ENCODE data around the gene RUNX1. TPM values are rescaled to one million over a fixed set of nuclear protein-coding genes. Genes with fewer than 3 reads are reported as not detected.

RUNX1 gene
- total and polyA plus RNA-seq, 10 donors: 4.8 to 70.0 (median 43.6) TPM

- no peak overlapping the region for H3K27ac ChIP-seq
- H3K4me3 ChIP-seq: no peak overlapping the region
- H3K36me3 ChIP-seq: peaks cover 0 to 100% (median 17%) of the 10 kb centered on the region in 6 donors
- intact Hi-C loops (cut with DNase I; ENCODE audit: low total_unique reads): no loop called here
- no peak for DNase-seq
- no peaks in the 10 kb centered on the region for H3K27me3 ChIP-seq (replicated peaks in 1 of 7)
- no peaks in the 10 kb centered on the region for H3K9me3 ChIP-seq
- 70 to 82% (median 78%) methylated on average over 8 of the region's 8 CpGs for WGBS, 5 donors
- H3K4me1 ChIP-seq: peaks cover 0 to 18% (median 0%) of the 10 kb centered on the region in 6 donors
- TF ChIP-seq, protein P1, sequence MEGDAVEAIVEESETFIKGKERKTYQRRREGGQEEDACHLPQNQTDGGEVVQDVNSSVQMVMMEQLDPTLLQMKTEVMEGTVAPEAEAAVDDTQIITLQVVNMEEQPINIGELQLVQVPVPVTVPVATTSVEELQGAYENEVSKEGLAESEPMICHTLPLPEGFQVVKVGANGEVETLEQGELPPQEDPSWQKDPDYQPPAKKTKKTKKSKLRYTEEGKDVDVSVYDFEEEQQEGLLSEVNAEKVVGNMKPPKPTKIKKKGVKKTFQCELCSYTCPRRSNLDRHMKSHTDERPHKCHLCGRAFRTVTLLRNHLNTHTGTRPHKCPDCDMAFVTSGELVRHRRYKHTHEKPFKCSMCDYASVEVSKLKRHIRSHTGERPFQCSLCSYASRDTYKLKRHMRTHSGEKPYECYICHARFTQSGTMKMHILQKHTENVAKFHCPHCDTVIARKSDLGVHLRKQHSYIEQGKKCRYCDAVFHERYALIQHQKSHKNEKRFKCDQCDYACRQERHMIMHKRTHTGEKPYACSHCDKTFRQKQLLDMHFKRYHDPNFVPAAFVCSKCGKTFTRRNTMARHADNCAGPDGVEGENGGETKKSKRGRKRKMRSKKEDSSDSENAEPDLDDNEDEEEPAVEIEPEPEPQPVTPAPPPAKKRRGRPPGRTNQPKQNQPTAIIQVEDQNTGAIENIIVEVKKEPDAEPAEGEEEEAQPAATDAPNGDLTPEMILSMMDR (IDR thresholded peaks at IDR 0.05 in 8 of 11, conservative IDR thresholded peaks at IDR 0.05 in 3 of 11): no peak
- no peak for TF ChIP-seq POLR2A (IDR thresholded peaks at IDR 0.05)
- no peak for TF ChIP-seq POLR2AphosphoS5 (IDR thresholded peaks at IDR 0.05)
Measured at GRCh38 chr21:34818662-34819158, 230.4 kb downstream of the RUNX1 start.

- H3K36me3 ChIP-seq: peaks cover 0 to 100% (median 18%) of the 10 kb centered on the region in 6 donors
- intact Hi-C loops (cut with DNase I; ENCODE audit: low total_unique reads): no loop called here
- no peak overlapping the region for H3K27ac ChIP-seq
- DNase-seq: no peak
- no peaks in the 10 kb centered on the region for H3K27me3 ChIP-seq (replicated peaks in 1 of 7)
- 83 to 87% (median 84%) methylated on average over 16 of the region's 16 CpGs for whole genome bisulfite sequencing, 5 donors
- no peaks in the 10 kb centered on the region for H3K9me3 ChIP-seq
- H3K4me3 ChIP-seq: no peak overlapping the region
- TF ChIP-seq, protein P1 (IDR thresholded peaks at IDR 0.05 in 8 of 11, conservative IDR thresholded peaks at IDR 0.05 in 3 of 11): no peak
- TF ChIP-seq POLR2A (IDR thresholded peaks at IDR 0.05) (no peak), POLR2AphosphoS5 (IDR thresholded peaks at IDR 0.05) (no peak)
- H3K4me1 ChIP-seq: peaks cover 0 to 25% (median 0%) of the 10 kb centered on the region in 6 donors
Measured at GRCh38 chr21:34817821-34818661, 231.1 kb downstream of the RUNX1 start.

DNA sequence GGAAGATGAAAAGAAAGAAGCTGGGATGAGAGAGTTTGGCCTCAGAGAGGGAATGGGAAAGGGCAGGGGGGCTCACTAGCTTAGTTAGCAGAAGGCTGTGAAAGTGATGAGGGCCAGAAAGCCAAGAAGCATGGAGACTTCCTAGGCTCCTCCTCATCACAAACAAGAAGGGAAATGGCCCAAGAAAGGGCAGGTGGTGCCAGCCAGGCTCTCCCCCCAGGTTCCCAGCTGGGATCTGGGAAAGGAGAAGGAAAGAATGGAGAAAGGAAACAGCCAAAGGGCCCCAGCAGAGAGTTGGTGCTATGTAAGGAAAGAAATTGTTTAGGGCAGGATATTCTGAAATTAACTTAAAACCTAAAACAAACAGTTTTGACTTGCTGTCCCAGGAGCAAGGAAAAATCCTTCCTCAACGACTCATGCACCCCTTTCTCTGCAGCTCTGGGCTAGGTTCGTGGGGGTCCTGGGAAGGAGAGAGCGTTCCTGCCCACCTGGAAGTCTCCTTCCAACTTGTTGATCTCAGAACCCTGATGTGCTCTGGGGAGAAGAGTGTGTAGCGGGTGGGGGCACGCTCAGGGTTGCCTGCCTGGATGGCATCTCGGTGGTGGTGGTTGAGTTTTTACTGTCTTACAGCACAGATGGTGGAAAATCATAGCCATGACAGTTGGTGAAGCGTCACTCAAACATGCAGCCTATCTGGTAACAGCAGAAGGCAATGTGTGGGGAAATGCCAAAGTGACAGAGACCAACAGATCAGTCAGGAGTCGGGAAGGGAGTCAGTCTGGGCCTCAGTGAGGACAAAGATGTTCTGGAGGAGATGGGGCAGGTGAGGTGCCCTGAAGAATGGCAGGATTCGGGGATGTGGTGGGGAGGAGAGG is 233.0 kb downstream of the RUNX1 start:
- peaks cover 0 to 91% (median 21%) of the 10 kb centered on the region in 6 donors for H3K36me3 ChIP-seq

More for the DNA sequence above, 233.0 kb downstream of the RUNX1 start:
- TF ChIP-seq POLR2A (IDR thresholded peaks at IDR 0.05) (no peak), POLR2AphosphoS5 (IDR thresholded peaks at IDR 0.05) (no peak)
- TF ChIP-seq, protein P1 (IDR thresholded peaks at IDR 0.05 in 8 of 11, conservative IDR thresholded peaks at IDR 0.05 in 3 of 11): no peak
- intact Hi-C loops (cut with DNase I; ENCODE audit: low total_unique reads): no loop called here
- H3K9me3 ChIP-seq: no peaks in the 10 kb centered on the region
- no peak for DNase-seq
- H3K27ac ChIP-seq: no peak overlapping the region
- no peaks in the 10 kb centered on the region for H3K27me3 ChIP-seq (replicated peaks in 1 of 7)
- WGBS, 5 donors: 77 to 89% (median 87%) methylated on average over 9 of the region's 9 CpGs
- H3K4me1 ChIP-seq: peaks cover 0 to 44% (median 6%) of the 10 kb centered on the region in 6 donors
- H3K4me3 ChIP-seq: no peak overlapping the region

Measured in spleen (tissue), 11 donors.